HEK293 (cell line): ENCODE results near the gene AGAP3.

Experiments used
- CTCF ChIP-seq: fragments of 450-650 bp; formaldehyde crosslinking; IDR thresholded peaks from 2 replicates; pipeline ENCODE4 v1.5.1; 2016; ENCODE audit warnings: missing biosample characterization, missing genetic modification characterization
- EGR2 ChIP-seq: fragments of 450-650 bp; formaldehyde crosslinking; IDR thresholded peaks from 2 replicates; pipeline ENCODE4 v1.5.1; 2016; ENCODE audit warnings: low read depth, missing biosample characterization, missing genetic modification characterization
- GLI2 ChIP-seq: fragments of 450-650 bp; formaldehyde crosslinking; IDR thresholded peaks from 2 replicates; pipeline ENCODE4; 2017; ENCODE audit warnings: missing biosample characterization, missing genetic modification characterization, low read depth, borderline replicate concordance
- GLI4 ChIP-seq: fragments of 450-650 bp; formaldehyde crosslinking; IDR thresholded peaks from 2 replicates; pipeline ENCODE4 v1.5.1; 2016; ENCODE audit warnings: missing biosample characterization, missing genetic modification characterization
- GLIS2 ChIP-seq: fragments of 450-650 bp; formaldehyde crosslinking; IDR thresholded peaks from 2 replicates; pipeline ENCODE4 v1.5.1; 2016; ENCODE audit warnings: missing biosample characterization, missing genetic modification characterization
- IKZF3 ChIP-seq: fragments of 450-650 bp; IDR thresholded peaks from 2 replicates; pipeline ENCODE4 v1.5.0; 2018; ENCODE audit warnings: missing biosample characterization, mild to moderate bottlenecking, missing genetic modification characterization, moderate library complexity
- KLF16 ChIP-seq: fragments of 450-650 bp; formaldehyde crosslinking; IDR thresholded peaks from 2 replicates; pipeline ENCODE4 v1.5.1; 2017; ENCODE audit warnings: missing biosample characterization, missing genetic modification characterization
- KLF9 ChIP-seq: fragments of 450-650 bp; formaldehyde crosslinking; IDR thresholded peaks from 2 replicates; pipeline ENCODE4 v1.5.1; 2016; ENCODE audit warnings: missing biosample characterization, missing genetic modification characterization, low read depth
- PBX3 ChIP-seq: sonication (generic); formaldehyde crosslinking; IDR thresholded peaks from 2 replicates; pipeline ENCODE4 v1.8.1; 2022; ENCODE audit warnings: mild to moderate bottlenecking, moderate library complexity, missing genetic modification reagents
- SP2 ChIP-seq: fragments of 450-650 bp; formaldehyde crosslinking; IDR thresholded peaks from 2 replicates; pipeline ENCODE4 v1.5.1; 2016; ENCODE audit warnings: missing biosample characterization, missing genetic modification characterization
- ZBTB11 ChIP-seq: fragments of 450-650 bp; formaldehyde crosslinking; conservative IDR thresholded peaks from 2 replicates; pipeline ENCODE4 v1.5.1; 2016; ENCODE audit warnings: low read depth, missing biosample characterization, missing genetic modification characterization
- ZBTB20 ChIP-seq: fragments of 450-650 bp; formaldehyde crosslinking; IDR thresholded peaks from 2 replicates; pipeline ENCODE4 v1.5.1; 2016; ENCODE audit warnings: missing biosample characterization, missing genetic modification characterization
- ZBTB26 ChIP-seq: fragments of 450-650 bp; formaldehyde crosslinking; optimal IDR thresholded peaks from 2 replicates; pipeline ENCODE3; 2016; ENCODE audit warnings: missing biosample characterization, mild to moderate bottlenecking, missing genetic modification characterization
- ZBTB49 ChIP-seq: fragments of 450-650 bp; formaldehyde crosslinking; IDR thresholded peaks from 2 replicates; pipeline ENCODE4 v1.5.1; 2016; ENCODE audit warnings: missing biosample characterization, missing genetic modification characterization, low read depth
- ZEB2 ChIP-seq: fragments of 450-650 bp; formaldehyde crosslinking; IDR thresholded peaks from 2 replicates; pipeline ENCODE4 v1.5.1; 2016; ENCODE audit warnings: missing biosample characterization, missing genetic modification characterization
- ZFP37 ChIP-seq: fragments of 450-650 bp; formaldehyde crosslinking; IDR thresholded peaks from 2 replicates; pipeline ENCODE4 v1.5.1; 2016; ENCODE audit warnings: missing biosample characterization, missing genetic modification characterization
- ZNF2 ChIP-seq: fragments of 450-650 bp; formaldehyde crosslinking; IDR thresholded peaks from 2 replicates; pipeline ENCODE4 v1.5.1; 2016; ENCODE audit warnings: missing biosample characterization, missing genetic modification characterization
- ZNF26 ChIP-seq: fragments of 450-650 bp; formaldehyde crosslinking; IDR thresholded peaks from 2 replicates; pipeline ENCODE4 v1.5.1; 2016; ENCODE audit warnings: missing biosample characterization, missing genetic modification characterization
- ZNF324 ChIP-seq: fragments of 450-650 bp; formaldehyde crosslinking; IDR thresholded peaks from 2 replicates; pipeline ENCODE4 v1.5.1; 2016; ENCODE audit warnings: missing biosample characterization, missing genetic modification characterization
- ZNF394 ChIP-seq: fragments of 450-650 bp; formaldehyde crosslinking; IDR thresholded peaks from 2 replicates; pipeline ENCODE4 v1.5.1; 2016; ENCODE audit warnings: missing biosample characterization, missing genetic modification characterization, mild to moderate bottlenecking, moderate library complexity, borderline replicate concordance
- ZNF423 ChIP-seq: fragments of 450-650 bp; formaldehyde crosslinking; IDR thresholded peaks from 2 replicates; pipeline ENCODE4 v1.5.1; 2016; ENCODE audit warnings: missing biosample characterization, missing genetic modification characterization
- ZNF433 ChIP-seq: fragments of 450-650 bp; formaldehyde crosslinking; IDR thresholded peaks from 2 replicates; pipeline ENCODE4 v1.5.1; 2016; ENCODE audit warnings: missing biosample characterization, missing genetic modification characterization, low read depth
- ZNF600 ChIP-seq: fragments of 450-650 bp; formaldehyde crosslinking; IDR thresholded peaks from 2 replicates; pipeline ENCODE4 v1.5.1; 2016; ENCODE audit warnings: missing biosample characterization, missing genetic modification characterization
- ZNF664 ChIP-seq: fragments of 450-650 bp; formaldehyde crosslinking; IDR thresholded peaks from 2 replicates; pipeline ENCODE4 v1.5.1; 2016; ENCODE audit warnings: missing biosample characterization, missing genetic modification characterization
- ZNF692 ChIP-seq: fragments of 450-650 bp; formaldehyde crosslinking; IDR thresholded peaks from 2 replicates; pipeline ENCODE4 v1.5.1; 2016; ENCODE audit warnings: missing biosample characterization, missing genetic modification characterization

AGAP3 gene

GRCh38 chr7:151087245-151088018 is 1.2 kb downstream of the AGAP3 start (continued):
- TF ChIP-seq EGR2 (tag by site-specific recombination): peak; percentile 39; the same call in 1 of the 2 replicates
- peak; percentile 32; the same call in 1 of the 2 replicates for TF ChIP-seq IKZF3 (tag by site-specific recombination)
- peak; percentile 55; the same call in 1 of the 2 replicates for TF ChIP-seq PBX3 (CRISPR knock-in tag)
- no peak for TF ChIP-seq ZNF433 (tag by site-specific recombination)
- TF ChIP-seq ZNF664: no peak
- TF ChIP-seq GLIS2 (tag by site-specific recombination): peak; percentile 89
- no peak; the same call in 1 of the 2 replicates for TF ChIP-seq ZFP37 (tag by site-specific recombination)
- TF ChIP-seq ZEB2 (tag by site-specific recombination): peak; percentile 9
- TF ChIP-seq ZNF394 (tag by site-specific recombination): peak; percentile 14; the same call in 1 of the 2 replicates
- TF ChIP-seq ZNF692 (tag by site-specific recombination): 0 out of 2 replicates have a peak, but pooled peaks have one; percentile 23
- TF ChIP-seq ZNF600 (tag by site-specific recombination): peak; percentile 81; the same call in 1 of the 2 replicates
- TF ChIP-seq ZBTB20 (tag by site-specific recombination): peak; percentile 96; the same call in 1 of the 2 replicates
- TF ChIP-seq ZBTB26: peak; percentile 80
- no peak for TF ChIP-seq ZNF26
- peak; percentile 46 for TF ChIP-seq SP2 (tag by site-specific recombination)
- TF ChIP-seq ZNF423 (tag by site-specific recombination): 0 out of 2 replicates have a peak, but pooled peaks have one; percentile 43
- TF ChIP-seq ZBTB49 (tag by site-specific recombination): no peak
- TF ChIP-seq GLI2: no peak
- TF ChIP-seq GLI4: peak; percentile 69; the same call in 1 of the 2 replicates
- peak; percentile 42 for TF ChIP-seq KLF16 (tag by site-specific recombination)
- TF ChIP-seq ZBTB11 (tag by site-specific recombination): peak; percentile 16; the same call in 1 of the 2 replicates
- TF ChIP-seq ZNF324 (tag by site-specific recombination): 0 out of 2 replicates have a peak, but pooled peaks have one; percentile 4
- TF ChIP-seq CTCF (tag by site-specific recombination): peak; percentile 23; the same call in 1 of the 2 replicates
- TF ChIP-seq KLF9 (tag by site-specific recombination): peak; percentile 80
- peak; percentile 28; the same call in 1 of the 2 replicates for TF ChIP-seq ZNF2
